Measurements from ENCODE around the gene PLA2G3. TPM values are rescaled to one million over a fixed set of nuclear protein-coding genes. Genes with fewer than 3 reads are reported as not detected.
A peak's percentile ranks its signal among the peaks of the same experiment; 100 is the strongest.

Gene PLA2G3
- total and polyA plus RNA-seq, 2 experiments from 2014 or later: 18.0 to 34.5 TPM

GRCh38 chr22:31089160-31090100 lies 50.9 kb downstream of the PLA2G3 start:
- no peaks in the 10 kb centered on the region for H4K20me1 ChIP-seq (replicated peaks; ENCODE audit: insufficient read depth)
- Mint-ChIP-seq H3K4me3 (no peak overlapping the region), H3K27ac (peak overlapping the region; percentile 22; the same call in 1 of the 2 replicates)

DNA sequence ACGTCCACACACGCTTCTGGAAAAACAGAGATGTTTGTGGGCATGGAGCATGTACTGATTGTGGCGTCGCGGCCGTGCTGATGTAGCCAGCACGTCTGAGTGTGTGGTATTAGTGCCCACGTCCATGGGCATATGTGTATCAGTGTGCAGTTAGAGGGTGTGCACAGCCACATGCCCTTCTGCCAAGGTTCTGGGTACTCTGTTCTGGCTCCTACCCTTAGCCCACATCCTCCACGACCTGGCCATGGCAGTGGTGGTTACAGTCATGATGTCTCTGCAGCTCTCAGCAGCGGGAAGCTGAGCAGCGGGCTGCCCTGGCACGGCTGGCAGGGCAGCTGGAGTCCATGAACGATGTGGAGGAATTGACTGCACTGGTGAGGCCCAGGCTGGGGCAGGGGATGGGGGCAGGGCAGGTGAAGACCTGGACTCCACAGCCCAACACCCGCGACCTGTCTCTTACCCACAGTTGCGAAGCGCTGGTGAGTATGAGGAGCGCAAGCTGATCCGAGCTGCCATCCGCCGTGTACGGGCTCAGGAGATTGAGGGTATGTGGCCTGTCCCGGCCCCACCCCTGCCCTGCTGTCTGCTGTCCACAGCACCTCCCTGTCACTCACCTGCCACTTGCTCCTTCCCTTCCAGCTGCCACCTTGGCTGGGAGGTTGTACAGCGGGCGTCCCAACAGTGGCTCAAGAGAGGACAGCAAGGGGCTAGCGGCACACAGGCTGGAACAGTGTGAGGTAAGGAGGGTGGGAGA lies 51.9 kb downstream of the PLA2G3 start:
- H3K79me2 ChIP-seq (replicated peaks; ENCODE audit: insufficient read depth): peaks cover 11% of the 10 kb centered on the region
- TF ChIP-seq NANOG (IDR thresholded peaks at IDR 0.05; ENCODE audit: borderline replicate concordance): no peak
- TF ChIP-seq ZNF331 (CRISPR knock-in tag; IDR thresholded peaks at IDR 0.05; ENCODE audit: low read depth): no peak
- no peak for TF ChIP-seq POLR2AphosphoS5 (IDR thresholded peaks at IDR 0.05; ENCODE audit: low read depth)
- TF ChIP-seq ZNF114 (CRISPR knock-in tag; IDR thresholded peaks at IDR 0.05): no peak
- TF ChIP-seq EZH2phosphoT487 (IDR thresholded peaks at IDR 0.05; ENCODE audit: unreplicated experiment): no peak
- TF ChIP-seq, protein P1, sequence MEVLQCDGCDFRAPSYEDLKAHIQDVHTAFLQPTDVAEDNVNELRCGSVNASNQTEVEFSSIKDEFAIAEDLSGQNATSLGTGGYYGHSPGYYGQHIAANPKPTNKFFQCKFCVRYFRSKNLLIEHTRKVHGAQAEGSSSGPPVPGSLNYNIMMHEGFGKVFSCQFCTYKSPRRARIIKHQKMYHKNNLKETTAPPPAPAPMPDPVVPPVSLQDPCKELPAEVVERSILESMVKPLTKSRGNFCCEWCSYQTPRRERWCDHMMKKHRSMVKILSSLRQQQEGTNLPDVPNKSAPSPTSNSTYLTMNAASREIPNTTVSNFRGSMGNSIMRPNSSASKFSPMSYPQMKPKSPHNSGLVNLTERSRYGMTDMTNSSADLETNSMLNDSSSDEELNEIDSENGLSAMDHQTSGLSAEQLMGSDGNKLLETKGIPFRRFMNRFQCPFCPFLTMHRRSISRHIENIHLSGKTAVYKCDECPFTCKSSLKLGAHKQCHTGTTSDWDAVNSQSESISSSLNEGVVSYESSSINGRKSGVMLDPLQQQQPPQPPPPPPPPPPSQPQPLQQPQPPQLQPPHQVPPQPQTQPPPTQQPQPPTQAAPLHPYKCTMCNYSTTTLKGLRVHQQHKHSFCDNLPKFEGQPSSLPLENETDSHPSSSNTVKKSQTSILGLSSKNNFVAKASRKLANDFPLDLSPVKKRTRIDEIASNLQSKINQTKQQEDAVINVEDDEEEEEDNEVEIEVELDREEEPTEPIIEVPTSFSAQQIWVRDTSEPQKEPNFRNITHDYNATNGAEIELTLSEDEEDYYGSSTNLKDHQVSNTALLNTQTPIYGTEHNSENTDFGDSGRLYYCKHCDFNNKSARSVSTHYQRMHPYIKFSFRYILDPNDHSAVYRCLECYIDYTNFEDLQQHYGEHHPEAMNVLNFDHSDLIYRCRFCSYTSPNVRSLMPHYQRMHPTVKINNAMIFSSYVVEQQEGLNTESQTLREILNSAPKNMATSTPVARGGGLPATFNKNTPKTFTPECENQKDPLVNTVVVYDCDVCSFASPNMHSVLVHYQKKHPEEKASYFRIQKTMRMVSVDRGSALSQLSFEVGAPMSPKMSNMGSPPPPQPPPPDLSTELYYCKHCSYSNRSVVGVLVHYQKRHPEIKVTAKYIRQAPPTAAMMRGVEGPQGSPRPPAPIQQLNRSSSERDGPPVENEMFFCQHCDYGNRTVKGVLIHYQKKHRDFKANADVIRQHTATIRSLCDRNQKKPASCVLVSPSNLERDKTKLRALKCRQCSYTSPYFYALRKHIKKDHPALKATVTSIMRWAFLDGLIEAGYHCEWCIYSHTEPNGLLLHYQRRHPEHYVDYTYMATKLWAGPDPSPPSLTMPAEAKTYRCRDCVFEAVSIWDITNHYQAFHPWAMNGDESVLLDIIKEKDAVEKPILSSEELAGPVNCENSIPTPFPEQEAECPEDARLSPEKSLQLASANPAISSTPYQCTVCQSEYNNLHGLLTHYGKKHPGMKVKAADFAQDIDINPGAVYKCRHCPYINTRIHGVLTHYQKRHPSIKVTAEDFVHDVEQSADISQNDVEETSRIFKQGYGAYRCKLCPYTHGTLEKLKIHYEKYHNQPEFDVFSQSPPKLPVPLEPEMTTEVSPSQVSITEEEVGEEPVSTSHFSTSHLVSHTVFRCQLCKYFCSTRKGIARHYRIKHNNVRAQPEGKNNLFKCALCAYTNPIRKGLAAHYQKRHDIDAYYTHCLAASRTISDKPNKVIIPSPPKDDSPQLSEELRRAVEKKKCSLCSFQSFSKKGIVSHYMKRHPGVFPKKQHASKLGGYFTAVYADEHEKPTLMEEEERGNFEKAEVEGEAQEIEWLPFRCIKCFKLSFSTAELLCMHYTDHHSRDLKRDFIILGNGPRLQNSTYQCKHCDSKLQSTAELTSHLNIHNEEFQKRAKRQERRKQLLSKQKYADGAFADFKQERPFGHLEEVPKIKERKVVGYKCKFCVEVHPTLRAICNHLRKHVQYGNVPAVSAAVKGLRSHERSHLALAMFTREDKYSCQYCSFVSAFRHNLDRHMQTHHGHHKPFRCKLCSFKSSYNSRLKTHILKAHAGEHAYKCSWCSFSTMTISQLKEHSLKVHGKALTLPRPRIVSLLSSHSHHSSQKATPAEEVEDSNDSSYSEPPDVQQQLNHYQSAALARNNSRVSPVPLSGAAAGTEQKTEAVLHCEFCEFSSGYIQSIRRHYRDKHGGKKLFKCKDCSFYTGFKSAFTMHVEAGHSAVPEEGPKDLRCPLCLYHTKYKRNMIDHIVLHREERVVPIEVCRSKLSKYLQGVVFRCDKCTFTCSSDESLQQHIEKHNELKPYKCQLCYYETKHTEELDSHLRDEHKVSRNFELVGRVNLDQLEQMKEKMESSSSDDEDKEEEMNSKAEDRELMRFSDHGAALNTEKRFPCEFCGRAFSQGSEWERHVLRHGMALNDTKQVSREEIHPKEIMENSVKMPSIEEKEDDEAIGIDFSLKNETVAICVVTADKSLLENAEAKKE (CRISPR knock-in tag; IDR thresholded peaks at IDR 0.05): no peak

More at GRCh38 chr22:31089160-31090100, 50.9 kb downstream of the PLA2G3 start:
- Histone ChIP-seq H3K36me3 (ENCODE audit: insufficient read depth) (no peaks in the 10 kb centered on the region), H3K27ac (ENCODE audit: low read depth) (no peak overlapping the region), H2AFZ (no peak overlapping the region), H3K4me2 (no peak overlapping the region), H3K27me3 (ENCODE audit: insufficient read depth) (no peaks in the 10 kb centered on the region), H3F3A (replicated peaks; ENCODE audit: low read depth) (no peaks in the 10 kb centered on the region), H3K79me2 (replicated peaks; ENCODE audit: insufficient read depth) (peaks cover 1% of the 10 kb centered on the region), H3K4me1 (ENCODE audit: insufficient read depth) (no peaks in the 10 kb centered on the region), H3K9me2 (ENCODE audit: insufficient read depth) (no peaks in the 10 kb centered on the region), H3K4me3 (no peak overlapping the region)
- TF ChIP-seq STAT1 (IDR thresholded peaks at IDR 0.05; ENCODE audit: unreplicated experiment) (no peak), CTCF (conservative IDR thresholded peaks at IDR 0.05; ENCODE audit: low read depth in 2 of 2) (peak; percentile 77 to 84)
- no peaks in the 10 kb centered on the region for H3K36me3 Mint-ChIP-seq (ENCODE audit: low read depth)
- peak; percentile 12 for ATAC-seq
- H3K27me3 Mint-ChIP-seq (ENCODE audit: insufficient read depth, low read depth, poor library complexity): peaks cover 15% of the 10 kb centered on the region
- H3K4me1 Mint-ChIP-seq: peaks cover 2% of the 10 kb centered on the region
- DNase-seq (ENCODE audit: low spot score): peak; percentile 59
- H3K9me3 Mint-ChIP-seq: no peaks in the 10 kb centered on the region

More for the DNA sequence above, 51.9 kb downstream of the PLA2G3 start:
- Mint-ChIP-seq H3K4me3 (no peak overlapping the region), H3K36me3 (ENCODE audit: low read depth) (no peaks in the 10 kb centered on the region), H3K27ac (no peak overlapping the region), H3K9me3 (no peaks in the 10 kb centered on the region), H3K27me3 (ENCODE audit: insufficient read depth, low read depth, poor library complexity) (peaks cover 21% of the 10 kb centered on the region), H3K4me1 (peaks cover 12% of the 10 kb centered on the region)
- Histone ChIP-seq H3K4me3 (no peak overlapping the region), H3K9me2 (ENCODE audit: insufficient read depth) (no peaks in the 10 kb centered on the region), H3K4me2 (no peak overlapping the region), H3K4me1 (ENCODE audit: insufficient read depth) (peaks cover 7% of the 10 kb centered on the region), H4K20me1 (replicated peaks; ENCODE audit: insufficient read depth) (no peaks in the 10 kb centered on the region), H3K36me3 (ENCODE audit: insufficient read depth) (no peaks in the 10 kb centered on the region), H3K27ac (ENCODE audit: low read depth) (no peak overlapping the region), H2AFZ (no peak overlapping the region), H3F3A (replicated peaks; ENCODE audit: low read depth) (no peaks in the 10 kb centered on the region), H3K27me3 (ENCODE audit: insufficient read depth) (no peaks in the 10 kb centered on the region)
- no peak for DNase-seq (ENCODE audit: low spot score)
- no peak for ATAC-seq

Data from GM23338 (cell line).